ENCODE results near the gene ATP7A. TPM values are rescaled to one million over a fixed set of nuclear protein-coding genes. Genes with fewer than 3 reads are reported as not detected.
"Not testable (repeated sequence)": the region's sequence is repeated elsewhere in the genome, so short reads cannot be mapped to it uniquely, and the experiment has no call there.

Gene ATP7A
- total RNA-seq = 1 to 10 TPM; 7.3 to 9.9 TPM

- peak within 1 kb of the TSS; percentile 64 to 85 (median 74) for H3K27ac ChIP-seq
- no peaks in the 10 kb centered on the region for H3K36me3 ChIP-seq (replicated peaks in 1 of 2; ENCODE audit: insufficient read depth in 1 of 2, low read depth in 2 of 2)
- no peaks in the 10 kb centered on the region for H3K27me3 ChIP-seq
- peak; percentile 89 to 93 (median 90) for DNase-seq
- H3K4me3 ChIP-seq = peak within 1 kb of the TSS in 1 of 2 donors; percentile 22
- peak; percentile 29 to 76 (median 75) for TF ChIP-seq POLR2A (IDR thresholded peaks at IDR 0.05)
- peak; percentile 33 to 79 (median 75) for TF ChIP-seq CTCF (IDR thresholded peaks at IDR 0.05)
- H3K4me1 ChIP-seq = no peaks in the 10 kb centered on the region
- 2 to 3% methylated on average over 15 to 18 of the region's 36 CpGs for WGBS, 2 donors
- ATAC-seq = peak; percentile 99
- intact Hi-C loops (cut with DNase I) = no loop called here
- no peaks in the 10 kb centered on the region for H3K9me3 ChIP-seq
Measured at GRCh38 chrX:77910108-77910840, at the start of gene ATP7A. ATP7A (plus strand) TSS chrX:77910693; CDS start chrX:77971642, 60,949 bp downstream.

DNA sequence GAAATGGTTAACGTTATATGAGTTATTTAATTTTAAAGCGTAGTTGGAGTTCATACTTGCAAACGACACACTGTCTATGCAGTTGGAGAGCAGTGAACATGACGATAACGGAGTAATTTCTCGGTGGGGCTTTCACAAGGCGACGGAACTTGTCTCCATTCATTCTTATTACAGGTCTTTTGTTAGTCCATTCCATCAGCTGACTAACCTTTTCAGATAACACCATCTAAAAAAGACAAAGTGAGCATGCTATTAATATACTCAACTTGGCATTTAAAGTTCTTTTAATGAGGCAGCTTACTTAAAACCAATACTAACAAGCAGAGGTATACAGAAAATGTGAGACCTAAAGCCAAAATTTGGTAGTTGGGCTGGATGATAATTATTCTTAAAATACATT, 35.1 kb upstream of the ATP7A start:
- Histone ChIP-seq H3K9me3 (no peaks in the 10 kb centered on the region), H3K27me3 (no peaks in the 10 kb centered on the region), H3K27ac (no peak overlapping the region), H3K4me3 (no peak overlapping the region), H3K36me3 (replicated peaks in 1 of 2; ENCODE audit: insufficient read depth in 1 of 2, low read depth in 2 of 2) (no peaks in the 10 kb centered on the region), H3K4me1 (no peaks in the 10 kb centered on the region)
- TF ChIP-seq POLR2A (IDR thresholded peaks at IDR 0.05) (no peak), CTCF (IDR thresholded peaks at IDR 0.05) (no peak)
- ATAC-seq = no peak
- WGBS, 2 donors = 95 to 100% methylated on average over 8 of the region's 8 CpGs
- DNase-seq = no peak
- intact Hi-C loops (cut with DNase I) = no loop called here

DNA sequence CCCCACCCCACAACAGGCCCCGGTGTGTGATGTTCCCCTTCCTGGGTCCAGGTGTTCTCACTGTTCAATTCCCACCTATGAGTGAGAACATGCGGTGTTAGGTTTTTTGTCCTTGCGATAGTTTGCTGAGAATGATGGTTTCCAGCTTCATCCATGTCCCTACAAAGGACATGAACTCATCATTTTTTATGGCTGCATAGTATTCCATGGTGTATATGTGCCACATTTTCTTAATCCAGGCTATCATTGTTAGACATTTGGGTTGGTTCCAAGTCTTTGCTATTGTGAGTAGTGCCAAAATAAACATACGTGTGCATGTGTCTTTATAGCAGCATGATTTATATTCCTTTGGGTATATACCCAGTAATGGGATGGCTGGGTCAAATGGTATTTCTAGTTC, 29.1 kb upstream of the ATP7A start:
- H3K9me3 ChIP-seq; DNase-seq; H3K36me3 ChIP-seq (replicated peaks in 1 of 2; ENCODE audit: insufficient read depth in 1 of 2, low read depth in 2 of 2); H3K4me1 ChIP-seq; ATAC-seq; H3K27ac ChIP-seq; H3K4me3 ChIP-seq; intact Hi-C loops (cut with DNase I); H3K27me3 ChIP-seq: not testable (repeated sequence)
- WGBS, 2 donors = 60 to 100% methylated on average over 1 of the region's 4 CpGs

DNA sequence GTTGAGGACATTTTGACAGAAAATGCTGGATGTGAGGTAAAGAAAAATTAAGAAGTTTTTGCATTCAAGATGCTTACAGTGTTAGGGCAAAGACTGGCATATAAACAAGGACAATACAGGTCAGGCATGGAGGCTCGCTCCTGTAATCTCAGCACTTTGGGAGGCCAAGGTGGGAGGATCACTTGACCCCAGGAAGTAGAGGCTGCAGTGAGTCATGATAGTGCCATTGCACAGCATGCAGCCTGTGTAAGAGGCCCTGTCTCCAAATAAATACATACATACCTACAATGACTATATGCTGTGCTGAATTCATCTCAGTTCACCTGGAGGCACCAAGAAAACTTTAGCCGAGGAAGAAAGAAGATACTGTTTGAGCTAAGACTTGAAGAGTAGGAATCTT, 17.6 kb upstream of the ATP7A start:
- no peaks in the 10 kb centered on the region for H3K36me3 ChIP-seq (replicated peaks in 1 of 2; ENCODE audit: insufficient read depth in 1 of 2, low read depth in 2 of 2)
- DNase-seq (no peak), ATAC-seq (no peak)
- no peak for TF ChIP-seq POLR2A (IDR thresholded peaks at IDR 0.05)
- TF ChIP-seq CTCF (IDR thresholded peaks at IDR 0.05) = no peak
- WGBS, 2 donors = 62 to 75% methylated on average over 2 of the region's 2 CpGs
- H3K4me1 ChIP-seq = peaks cover 9% of the 10 kb centered on the region
- no peaks in the 10 kb centered on the region for H3K27me3 ChIP-seq
- H3K4me3 ChIP-seq = no peak overlapping the region
- intact Hi-C loops (cut with DNase I) = no loop called here
- no peak overlapping the region for H3K27ac ChIP-seq
- H3K9me3 ChIP-seq = no peaks in the 10 kb centered on the region

GRCh38 chrX:77893713-77894112, 16.8 kb upstream of the ATP7A start:
- Histone ChIP-seq H3K4me3 (no peak overlapping the region), H3K4me1 (peaks cover 9% of the 10 kb centered on the region), H3K36me3 (replicated peaks in 1 of 2; ENCODE audit: insufficient read depth in 1 of 2, low read depth in 2 of 2) (no peaks in the 10 kb centered on the region), H3K27ac (no peak overlapping the region), H3K27me3 (no peaks in the 10 kb centered on the region), H3K9me3 (no peaks in the 10 kb centered on the region)
- ATAC-seq (no peak), DNase-seq (no peak)
- intact Hi-C loops (cut with DNase I) = no loop called here
- no peak for TF ChIP-seq CTCF (IDR thresholded peaks at IDR 0.05)
- whole genome bisulfite sequencing, 2 donors = 34 to 44% methylated on average over 6 of the region's 10 CpGs
